ENCODE data around the gene FOXF1.
A peak's percentile ranks its signal among the peaks of the same experiment; 100 is the strongest.

FOXF1 gene

GRCh38 chr16:86558355-86559193 lies 48.2 kb downstream of the FOXF1 start:
- no peak for DNase-seq

- DNase-seq: no peak
These were observed 49.5 kb downstream of the FOXF1 start for GRCh38 chr16:86559802-86560305.

GRCh38 chr16:86562356-86562755 lies 52.0 kb downstream of the FOXF1 start:
- DNase-seq: no peak

GRCh38 chr16:86563469-86564345 lies 53.4 kb downstream of the FOXF1 start:
- DNase-seq: peak; percentile 92

Measured in stimulated activated CD8-positive, alpha-beta memory T cell treated with anti-CD3 and anti-CD28 coated beads, Interleukin-4, amount 100 ng/mL, for 48 hours (primary cell).